Measurements from ENCODE around the gene DPYD.

Gene DPYD

DNA sequence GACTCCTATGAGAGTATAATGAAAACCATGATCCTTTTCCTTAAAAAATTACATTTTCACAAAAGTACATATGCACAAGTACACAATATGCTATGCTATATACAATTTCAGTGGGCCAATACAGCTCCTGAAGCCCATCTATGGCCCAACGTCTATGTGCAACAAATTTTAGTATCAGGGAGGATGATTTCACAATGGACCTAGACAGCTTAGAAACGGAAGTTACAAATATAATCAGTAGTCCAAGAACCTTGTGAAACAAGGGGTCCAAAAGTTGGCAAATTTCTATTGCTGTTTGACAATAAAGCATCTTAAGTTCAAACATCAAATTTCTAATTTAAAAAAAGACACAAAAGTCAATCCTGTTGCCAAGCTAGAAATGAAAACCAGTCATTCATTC, 87.0 kb downstream of the DPYD start:
- H3K4me3 ChIP-seq (ENCODE audit: low read depth, low read length, poor library complexity, severe bottlenecking): no peak overlapping the region

DNA sequence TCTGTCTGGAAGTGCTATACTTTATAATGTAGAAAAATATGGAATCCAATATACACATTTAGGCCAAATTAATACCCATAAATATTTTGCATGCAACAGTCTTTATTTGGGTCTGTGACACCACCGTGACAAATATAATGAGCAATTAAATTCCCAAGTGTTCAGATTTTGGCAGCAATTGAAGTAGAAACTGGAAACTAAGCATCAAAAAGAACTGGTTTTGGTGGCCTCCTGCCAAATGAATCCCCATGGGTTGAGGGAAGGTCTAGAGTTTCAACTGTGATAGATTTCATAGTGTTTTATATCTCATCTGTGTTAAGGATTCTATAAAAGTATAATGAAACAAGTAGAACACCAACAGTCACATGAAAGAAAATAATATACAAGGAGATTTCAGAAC, 88.4 kb downstream of the DPYD start:
- no peak for TF ChIP-seq EZH2 (IDR thresholded peaks at IDR 0.05; ENCODE audit: borderline replicate concordance, low read length)
- no peak for TF ChIP-seq CTCF (IDR thresholded peaks at IDR 0.05; ENCODE audit: low read length)
- Histone ChIP-seq H2AFZ (ENCODE audit: low read length) (no peak overlapping the region), H3K4me1 (ENCODE audit: insufficient read depth, low read length, severe bottlenecking) (peaks cover 9% of the 10 kb centered on the region), H3K79me2 (ENCODE audit: insufficient read depth, low read length) (no peaks in the 10 kb centered on the region), H3K36me3 (ENCODE audit: insufficient read depth, low read length) (no peaks in the 10 kb centered on the region), H3K9me2 (ENCODE audit: low read depth, low read length) (no peaks in the 10 kb centered on the region), H3K9me3 (ENCODE audit: low read length) (no peaks in the 10 kb centered on the region), H3K4me2 (ENCODE audit: low read length) (no peak overlapping the region), H3K27ac (ENCODE audit: low read depth, low read length, poor library complexity, severe bottlenecking) (no peak overlapping the region), H3F3A (ENCODE audit: insufficient read depth, low read length) (no peaks in the 10 kb centered on the region), H3K9ac (ENCODE audit: low read length) (no peak overlapping the region), H3K27me3 (ENCODE audit: insufficient read depth, low read length) (no peaks in the 10 kb centered on the region), H4K20me1 (ENCODE audit: insufficient read depth, low read length) (no peaks in the 10 kb centered on the region), H3K4me3 (ENCODE audit: low read depth, low read length, poor library complexity, severe bottlenecking) (no peak overlapping the region)

More for the DNA sequence above, 87.0 kb downstream of the DPYD start:
- H3K9me2 ChIP-seq (ENCODE audit: low read depth, low read length): no peaks in the 10 kb centered on the region
- no peaks in the 10 kb centered on the region for H3F3A ChIP-seq (ENCODE audit: insufficient read depth, low read length)
- H3K9ac ChIP-seq (ENCODE audit: low read length): no peak overlapping the region
- H4K20me1 ChIP-seq (ENCODE audit: insufficient read depth, low read length): no peaks in the 10 kb centered on the region
- H2AFZ ChIP-seq (ENCODE audit: low read length): no peak overlapping the region
- no peak overlapping the region for H3K4me2 ChIP-seq (ENCODE audit: low read length)
- H3K9me3 ChIP-seq (ENCODE audit: low read length): no peaks in the 10 kb centered on the region
- no peaks in the 10 kb centered on the region for H3K36me3 ChIP-seq (ENCODE audit: insufficient read depth, low read length)
- no peak for TF ChIP-seq CTCF (IDR thresholded peaks at IDR 0.05; ENCODE audit: low read length)
- TF ChIP-seq EZH2 (IDR thresholded peaks at IDR 0.05; ENCODE audit: borderline replicate concordance, low read length): no peak
- no peaks in the 10 kb centered on the region for H3K79me2 ChIP-seq (ENCODE audit: insufficient read depth, low read length)
- no peaks in the 10 kb centered on the region for H3K4me1 ChIP-seq (ENCODE audit: insufficient read depth, low read length, severe bottlenecking)
- no peak overlapping the region for H3K27ac ChIP-seq (ENCODE audit: low read depth, low read length, poor library complexity, severe bottlenecking)
- H3K27me3 ChIP-seq (ENCODE audit: insufficient read depth, low read length): no peaks in the 10 kb centered on the region

GRCh38 chr1:97827887-97828286, 92.9 kb downstream of the DPYD start:
- no peak overlapping the region for H3K27ac ChIP-seq (ENCODE audit: low read depth, low read length, poor library complexity, severe bottlenecking)
- no peaks in the 10 kb centered on the region for H4K20me1 ChIP-seq (ENCODE audit: insufficient read depth, low read length)
- H3K36me3 ChIP-seq (ENCODE audit: insufficient read depth, low read length): no peaks in the 10 kb centered on the region
- H3K9ac ChIP-seq (ENCODE audit: low read length): no peak overlapping the region
- no peak overlapping the region for H2AFZ ChIP-seq (ENCODE audit: low read length)
- H3K4me2 ChIP-seq (ENCODE audit: low read length): no peak overlapping the region
- TF ChIP-seq EZH2 (IDR thresholded peaks at IDR 0.05; ENCODE audit: borderline replicate concordance, low read length) (no peak), CTCF (IDR thresholded peaks at IDR 0.05; ENCODE audit: low read length) (no peak)
- H3K9me3 ChIP-seq (ENCODE audit: low read length): no peaks in the 10 kb centered on the region
- no peaks in the 10 kb centered on the region for H3F3A ChIP-seq (ENCODE audit: insufficient read depth, low read length)
- peaks cover 9% of the 10 kb centered on the region for H3K4me1 ChIP-seq (ENCODE audit: insufficient read depth, low read length, severe bottlenecking)
- no peaks in the 10 kb centered on the region for H3K79me2 ChIP-seq (ENCODE audit: insufficient read depth, low read length)
- H3K27me3 ChIP-seq (ENCODE audit: insufficient read depth, low read length): no peaks in the 10 kb centered on the region
- no peaks in the 10 kb centered on the region for H3K9me2 ChIP-seq (ENCODE audit: low read depth, low read length)
- H3K4me3 ChIP-seq (ENCODE audit: low read depth, low read length, poor library complexity, severe bottlenecking): no peak overlapping the region

Data from OCI-LY1 (cell line).